A549 treated with AZD9567 at 1 μM for 4 hours (cell line): ENCODE data around the gene SLC2A5. TPM values are rescaled to one million over a fixed set of nuclear protein-coding genes. Genes with fewer than 3 reads are reported as not detected.

ENCODE experiments used
- total RNA-seq: library from RNA; stranded (reverse); fragments of 200-300 nt; extraction: Qiagen RNA extraction; gene quantifications from 5 replicates; pipeline ENCODE4 v1.2.3, GENCODE V29; 2022; ENCODE audit not compliant: insufficient read depth

Gene SLC2A5, protein sequence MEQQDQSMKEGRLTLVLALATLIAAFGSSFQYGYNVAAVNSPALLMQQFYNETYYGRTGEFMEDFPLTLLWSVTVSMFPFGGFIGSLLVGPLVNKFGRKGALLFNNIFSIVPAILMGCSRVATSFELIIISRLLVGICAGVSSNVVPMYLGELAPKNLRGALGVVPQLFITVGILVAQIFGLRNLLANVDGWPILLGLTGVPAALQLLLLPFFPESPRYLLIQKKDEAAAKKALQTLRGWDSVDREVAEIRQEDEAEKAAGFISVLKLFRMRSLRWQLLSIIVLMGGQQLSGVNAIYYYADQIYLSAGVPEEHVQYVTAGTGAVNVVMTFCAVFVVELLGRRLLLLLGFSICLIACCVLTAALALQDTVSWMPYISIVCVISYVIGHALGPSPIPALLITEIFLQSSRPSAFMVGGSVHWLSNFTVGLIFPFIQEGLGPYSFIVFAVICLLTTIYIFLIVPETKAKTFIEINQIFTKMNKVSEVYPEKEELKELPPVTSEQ
- 0.10 to 0.31 TPM (median 0.16 TPM) in 4 of 5 replicates, not detected in the other for total RNA-seq

DNA sequence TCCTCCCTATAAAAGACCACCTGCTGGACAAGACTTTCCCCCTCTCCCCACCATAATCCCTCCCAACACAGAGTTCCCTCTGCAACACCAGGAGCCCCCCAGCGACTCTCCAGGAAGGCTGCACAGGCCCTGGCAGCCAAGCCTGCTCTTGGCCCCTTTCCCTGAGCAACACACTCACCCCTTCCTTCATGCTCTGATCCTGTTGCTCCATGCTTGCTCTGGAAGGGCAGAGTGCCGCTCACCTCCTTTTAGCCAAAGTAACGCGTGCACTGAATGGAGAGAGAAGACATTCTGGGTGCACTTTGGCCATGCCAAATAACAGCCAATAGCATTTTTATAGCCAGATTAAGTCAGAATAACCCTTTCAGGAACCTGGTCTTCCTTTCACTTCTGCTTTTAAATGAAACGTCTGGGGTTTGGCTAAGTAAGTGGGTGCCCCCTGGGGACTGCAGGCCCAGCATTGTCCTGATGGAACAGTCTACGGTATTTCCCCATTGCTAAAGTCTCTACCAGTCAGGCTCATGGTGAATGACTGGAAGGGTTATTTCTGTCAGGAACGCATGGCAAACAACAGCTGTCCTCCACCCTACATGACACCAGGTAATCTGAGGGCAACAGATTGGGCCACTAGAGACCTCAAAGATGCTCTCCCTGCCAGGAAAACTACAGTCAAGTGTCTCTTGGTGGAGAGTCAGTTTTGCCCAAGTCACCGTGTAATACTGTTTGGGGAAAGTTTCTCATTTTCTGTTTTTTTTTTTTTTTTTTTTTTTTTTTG, at the start of gene SLC2A5:
SLC2A5 (minus strand) TSS at position 310 of the 775 bp plus-strand sequence; CDS start at position 211, 99 bp downstream.

Other genes starting within 250 kb of the SLC2A5 start
- 2,531 to 2,907 TPM (median 2,683 TPM) in 5 replicates for gene ENO1, start 190.9 kb downstream of the SLC2A5 start, total RNA-seq
- gene CA6, start 123.8 kb downstream of the SLC2A5 start, total RNA-seq, result not detected in 5 replicates
- gene SLC2A7, start 43.2 kb downstream of the SLC2A5 start, total RNA-seq, result not detected in 5 replicates
- 3.3 to 7.8 TPM (median 5.9 TPM) in 5 replicates for gene GPR157, start 59.5 kb upstream of the SLC2A5 start, total RNA-seq
- gene H6PD, start 165.1 kb upstream of the SLC2A5 start, total RNA-seq, result 5.5 to 7.9 TPM (median 6.9 TPM) in 5 replicates
- 28.2 to 34.0 TPM (median 31.6 TPM) in 5 replicates for gene SPSB1, start 223.3 kb upstream of the SLC2A5 start, total RNA-seq